Activated CD4-positive, alpha-beta T cell treated with anti-CD3 and anti-CD28 coated beads for 36 hours (primary cell): ENCODE data around the gene PXDC1. TPM values are rescaled to one million over a fixed set of nuclear protein-coding genes. Genes with fewer than 3 reads are reported as not detected.
"Not testable (repeated sequence)": the region's sequence is repeated elsewhere in the genome, so short reads cannot be mapped to it uniquely, and the experiment has no call there.

Experiments
- ATAC-seq: fragments of 200-7000 bp; cut with Tn5 transposase; one replicate; pipeline ENCODE4 v1.10.0; 2021; ENCODE audit warnings: mild to moderate bottlenecking, moderate library complexity
- CTCF ChIA-PET: fragments of 350-600 bp; sonication (Branson Sonifier 250); formaldehyde crosslinking; loops from one replicate; lab custom pipeline; 2021; ENCODE audit warnings: antibody characterized with exemption; lab: Charles Lee
- POLR2A ChIA-PET: fragments of 350-600 bp; sonication (Branson Sonifier 250); formaldehyde crosslinking; loops from one replicate; lab custom pipeline; 2021; ENCODE audit warnings: antibody characterized with exemption, inconsistent platforms; lab: Charles Lee
- DNase-seq: peaks from one replicate; pipeline ENCODE4 v3.0.0-alpha.2; 2020
- H3K27ac Mint-ChIP-seq: one replicate; pipeline ENCODE4 v1.8.0; 2021; ENCODE audit warnings: mixed read lengths
- H3K27me3 Mint-ChIP-seq: one replicate; pipeline ENCODE4 v1.8.0; 2021; ENCODE audit warnings: mixed read lengths
- H3K36me3 Mint-ChIP-seq: one replicate; pipeline ENCODE4 v1.8.0; 2021; ENCODE audit warnings: low read depth, mixed read lengths
- H3K4me1 Mint-ChIP-seq: one replicate; pipeline ENCODE4 v1.8.0; 2021; ENCODE audit warnings: mixed read lengths
- H3K4me3 Mint-ChIP-seq: one replicate; pipeline ENCODE4 v1.8.0; 2021; ENCODE audit warnings: mild to moderate bottlenecking, moderate library complexity, mixed read lengths
- H3K9me3 Mint-ChIP-seq: one replicate; pipeline ENCODE4 v1.8.0; 2021; ENCODE audit warnings: low read depth, mixed read lengths
- intact Hi-C, 2 experiments: fragments of 100-400 bp; cut with DNase I in 1 of 2; cut with micrococcal nuclease in 1 of 2; formaldehyde crosslinking; loops; one replicate each; pipeline versions ENCODE4 v1.14.2 to v1.15.1; 2022 to 2024; cut with DNase I, micrococcal nuclease
- total RNA-seq, 2 experiments: library from RNA; stranded (reverse); gene quantifications; one replicate each; pipeline ENCODE4 v1.2.3, GENCODE V29; 2021

PXDC1 gene
- total RNA-seq, 2 experiments from 2014 or later, result 1.6 to 2.4 TPM

DNA sequence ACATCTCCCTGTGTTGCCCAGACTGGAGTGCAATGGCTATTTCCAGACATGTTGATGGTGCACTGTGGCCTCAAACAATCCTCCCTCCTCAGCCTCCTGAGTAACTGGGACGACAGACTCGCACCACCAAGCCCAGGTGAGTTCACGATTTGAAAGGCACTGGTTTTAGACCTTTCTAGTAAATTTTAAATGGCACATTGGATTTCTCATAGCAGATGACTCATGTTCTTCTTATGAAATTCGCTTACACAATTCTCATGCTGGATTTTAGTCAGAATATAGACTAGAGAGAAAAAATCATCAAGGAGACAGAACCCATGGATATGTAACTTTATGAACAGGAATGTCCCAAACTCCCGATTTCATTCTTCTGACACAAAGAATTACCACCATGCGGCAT is 18.1 kb upstream of the PXDC1 start:
- no peaks in the 10 kb centered on the region for H3K36me3 Mint-ChIP-seq
- ATAC-seq (peak; percentile 78), DNase-seq (peak; percentile 34)
- H3K9me3 Mint-ChIP-seq, result no peaks in the 10 kb centered on the region
- intact Hi-C loops, result loop anchor here in 1 of 2 experiments (1.0 kb wide), 1 partner anchor 98 kb away; no protein-coding TSS in a partner anchor
- peak overlapping the region; percentile 25 for H3K27ac Mint-ChIP-seq
- POLR2A ChIA-PET, result no interaction called here
- peaks cover 12% of the 10 kb centered on the region for H3K4me1 Mint-ChIP-seq
- CTCF ChIA-PET, result interaction anchor here (0.6 kb wide), 1 partner anchor 14 kb away, joined by 3 read pairs; no protein-coding TSS in a partner anchor
- peaks cover 19% of the 10 kb centered on the region for H3K27me3 Mint-ChIP-seq
- H3K4me3 Mint-ChIP-seq, result no peak overlapping the region

DNA sequence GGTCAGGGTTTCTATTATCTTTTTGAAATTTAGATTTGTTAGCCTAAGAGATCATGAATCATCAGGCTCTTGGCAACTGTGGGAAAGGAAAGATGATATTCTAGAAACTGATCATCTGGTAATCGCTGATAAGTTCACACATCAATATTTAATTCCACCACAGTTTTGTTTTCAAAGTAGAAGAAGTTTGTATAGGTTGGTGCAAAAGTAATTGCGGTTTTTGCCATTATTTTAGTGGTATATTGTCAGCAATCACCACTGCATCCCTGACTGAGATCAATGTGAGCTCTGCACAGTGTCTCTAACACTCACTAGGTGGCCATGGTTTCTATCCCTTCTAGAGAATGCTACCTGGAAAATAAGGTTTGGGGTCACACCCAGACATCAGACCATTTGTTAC is 17.0 kb upstream of the PXDC1 start:
- no peak for ATAC-seq
- Mint-ChIP-seq H3K4me3 (no peak overlapping the region), H3K4me1 (peaks cover 12% of the 10 kb centered on the region), H3K36me3 (no peaks in the 10 kb centered on the region), H3K9me3 (no peaks in the 10 kb centered on the region), H3K27ac (no peak overlapping the region), H3K27me3 (peaks cover 22% of the 10 kb centered on the region)
- no peak for DNase-seq
- ChIA-PET CTCF (interaction anchor here (0.7 to 1.6 kb wide), 2 partner anchors 14 to 115 kb away, joined by 3 to 7 read pairs; no protein-coding TSS in a partner anchor), POLR2A (no interaction called here)
- intact Hi-C loops, result no loop called here

DNA sequence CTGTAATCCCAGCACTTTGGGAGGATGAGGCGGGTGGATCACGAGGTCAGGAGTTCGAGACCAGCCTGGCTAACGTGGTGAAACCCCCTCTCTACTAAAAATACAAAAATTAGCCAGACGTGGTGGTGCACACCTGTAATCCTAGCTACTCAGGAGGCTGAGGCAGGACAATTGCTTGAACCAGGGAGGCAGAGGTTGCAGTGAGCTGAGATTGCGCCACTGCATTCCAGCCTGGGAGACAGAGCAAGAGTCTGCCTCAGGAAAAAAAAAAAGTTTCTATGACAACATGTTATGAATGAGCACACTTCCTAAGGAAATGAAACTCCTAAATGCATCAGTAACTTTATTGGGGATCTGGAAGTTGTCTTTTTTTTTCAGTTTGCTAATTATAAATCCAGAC is 16.0 kb upstream of the PXDC1 start:
- Mint-ChIP-seq H3K27me3 (peaks cover 26% of the 10 kb centered on the region), H3K4me1 (peaks cover 12% of the 10 kb centered on the region)
- POLR2A ChIA-PET, H3K27ac Mint-ChIP-seq, DNase-seq, H3K36me3 Mint-ChIP-seq, ATAC-seq, H3K4me3 Mint-ChIP-seq, H3K9me3 Mint-ChIP-seq, intact Hi-C loops: not testable (repeated sequence)
- CTCF ChIA-PET, result interaction anchor here (1.6 kb wide), 1 partner anchor 15 kb away, joined by 7 read pairs; no protein-coding TSS in a partner anchor

DNA sequence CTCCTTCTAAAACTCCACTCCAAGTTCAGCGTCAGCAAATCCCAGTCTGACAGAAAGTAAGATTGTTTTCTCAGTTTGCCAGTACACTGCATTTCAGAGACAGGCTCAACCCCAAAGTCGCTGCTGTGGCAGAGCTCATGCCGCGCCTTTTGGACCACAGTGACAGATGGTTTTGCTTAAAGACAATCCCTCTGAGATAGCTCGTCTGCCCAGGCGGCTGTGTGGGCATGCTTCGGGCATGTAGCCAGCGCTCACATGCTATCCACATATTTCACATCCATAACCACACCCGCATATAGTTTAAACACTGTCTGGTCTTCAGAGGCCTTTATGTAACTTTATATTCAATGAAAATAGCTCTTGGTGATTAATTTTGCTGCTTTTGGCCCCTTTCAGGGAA is 14.7 kb upstream of the PXDC1 start:
- Mint-ChIP-seq H3K4me3 (no peak overlapping the region), H3K27me3 (peaks cover 24% of the 10 kb centered on the region), H3K36me3 (no peaks in the 10 kb centered on the region), H3K9me3 (no peaks in the 10 kb centered on the region), H3K27ac (no peak overlapping the region), H3K4me1 (peaks cover 12% of the 10 kb centered on the region)
- intact Hi-C loops, result no loop called here
- ChIA-PET CTCF (interaction anchor here (1.1 to 1.3 kb wide), 2 partner anchors 21 to 212 kb away, joined by 3 to 4 read pairs; no protein-coding TSS in a partner anchor), POLR2A (no interaction called here)
- ATAC-seq (no peak), DNase-seq (no peak)

DNA sequence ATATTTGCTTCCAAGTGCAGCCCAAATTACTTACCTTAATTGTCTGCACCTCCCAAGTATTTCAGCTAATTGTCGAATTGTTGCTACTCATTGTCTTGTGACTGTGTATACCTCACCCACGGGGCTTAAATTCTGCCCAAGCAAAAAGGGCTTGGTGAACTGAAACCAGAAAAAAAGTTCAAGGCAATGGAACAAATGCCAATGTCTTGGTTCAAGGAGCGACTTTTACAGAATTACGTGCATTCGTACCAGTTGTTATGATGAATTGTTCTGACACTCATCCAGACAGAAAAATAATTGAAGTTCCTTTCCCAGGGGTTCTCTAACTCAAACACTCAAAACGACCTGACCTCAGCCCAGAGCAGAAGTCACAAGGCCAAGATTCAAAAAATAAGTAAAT is 13.9 kb upstream of the PXDC1 start:
- no peaks in the 10 kb centered on the region for H3K9me3 Mint-ChIP-seq
- no peak overlapping the region for H3K27ac Mint-ChIP-seq
- H3K4me3 Mint-ChIP-seq, result no peak overlapping the region
- CTCF ChIA-PET, result interaction anchor here (0.7 kb wide), 1 partner anchor 309 kb away, joined by 3 read pairs; no protein-coding TSS in a partner anchor
- POLR2A ChIA-PET, result no interaction called here
- no peaks in the 10 kb centered on the region for H3K36me3 Mint-ChIP-seq
- ATAC-seq (no peak), DNase-seq (no peak)
- peaks cover 23% of the 10 kb centered on the region for H3K27me3 Mint-ChIP-seq
- peaks cover 12% of the 10 kb centered on the region for H3K4me1 Mint-ChIP-seq
- intact Hi-C loops, result no loop called here

- Mint-ChIP-seq H3K4me1 (peaks cover 7% of the 10 kb centered on the region), H3K27ac (no peak overlapping the region), H3K36me3 (no peaks in the 10 kb centered on the region), H3K4me3 (no peak overlapping the region), H3K9me3 (no peaks in the 10 kb centered on the region), H3K27me3 (peaks cover 21% of the 10 kb centered on the region)
- ATAC-seq, result no peak
- CTCF ChIA-PET, result interaction anchor here (0.7 to 1.2 kb wide), 3 partner anchors 15 to 310 kb away, joined by 3 to 5 read pairs (median 5); no protein-coding TSS in a partner anchor
- intact Hi-C loops, result no loop called here
- no peak for DNase-seq
- POLR2A ChIA-PET, result no interaction called here
These were observed 13.2 kb upstream of the PXDC1 start for GRCh38 chr6:3764516-3765335.

- DNase-seq, result no peak
- no peak overlapping the region for H3K27ac Mint-ChIP-seq
- POLR2A ChIA-PET, result no interaction called here
- H3K36me3 Mint-ChIP-seq, result no peaks in the 10 kb centered on the region
- peaks cover 15% of the 10 kb centered on the region for H3K27me3 Mint-ChIP-seq
- intact Hi-C loops, result no loop called here
- no peaks in the 10 kb centered on the region for H3K4me1 Mint-ChIP-seq
- H3K9me3 Mint-ChIP-seq, result no peaks in the 10 kb centered on the region
- CTCF ChIA-PET, result interaction anchor here (0.7 kb wide), 1 partner anchor 577 kb away, joined by 3 read pairs; no protein-coding TSS in a partner anchor
- no peak for ATAC-seq
- no peak overlapping the region for H3K4me3 Mint-ChIP-seq
These were observed 11.3 kb upstream of the PXDC1 start for GRCh38 chr6:3762852-3763251.

- POLR2A ChIA-PET, result no interaction called here
- DNase-seq (no peak), ATAC-seq (no peak)
- H3K4me3 Mint-ChIP-seq, result no peak overlapping the region
- H3K9me3 Mint-ChIP-seq, result no peaks in the 10 kb centered on the region
- no peaks in the 10 kb centered on the region for H3K36me3 Mint-ChIP-seq
- intact Hi-C loops, result no loop called here
- no peaks in the 10 kb centered on the region for H3K4me1 Mint-ChIP-seq
- peaks cover 13% of the 10 kb centered on the region for H3K27me3 Mint-ChIP-seq
- CTCF ChIA-PET, result interaction anchor here (0.7 kb wide), 1 partner anchor 577 kb away, joined by 3 read pairs; no protein-coding TSS in a partner anchor
- H3K27ac Mint-ChIP-seq, result no peak overlapping the region
These were observed 10.8 kb upstream of the PXDC1 start for GRCh38 chr6:3762359-3762758.

DNA sequence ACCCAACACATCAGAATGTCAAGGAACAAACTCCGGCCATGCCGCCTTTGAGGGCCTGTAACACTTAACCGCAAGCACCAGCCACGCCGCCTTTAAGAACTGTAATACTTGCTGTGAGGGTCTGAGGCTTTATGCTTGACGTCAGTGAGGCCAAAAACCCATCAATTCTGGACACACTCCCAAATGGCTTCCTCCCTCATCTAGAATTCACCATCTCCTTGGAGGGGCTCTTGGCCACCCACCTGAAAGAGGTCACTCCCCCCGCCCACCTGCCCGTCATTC is 10.4 kb upstream of the PXDC1 start:
- DNase-seq (no peak), ATAC-seq (no peak)
- no peaks in the 10 kb centered on the region for H3K9me3 Mint-ChIP-seq
- intact Hi-C loops, result no loop called here
- ChIA-PET POLR2A (no interaction called here), CTCF (interaction anchor here (0.7 kb wide), 1 partner anchor 863 kb away, joined by 3 read pairs; no protein-coding TSS in a partner anchor)
- no peaks in the 10 kb centered on the region for H3K36me3 Mint-ChIP-seq
- H3K4me3 Mint-ChIP-seq, result no peak overlapping the region
- no peak overlapping the region for H3K27ac Mint-ChIP-seq
- no peaks in the 10 kb centered on the region for H3K4me1 Mint-ChIP-seq
- peaks cover 13% of the 10 kb centered on the region for H3K27me3 Mint-ChIP-seq

GRCh38 chr6:3759646-3760232 is 8.2 kb upstream of the PXDC1 start:
- no peaks in the 10 kb centered on the region for H3K4me1 Mint-ChIP-seq
- peaks cover 7% of the 10 kb centered on the region for H3K27me3 Mint-ChIP-seq
- no peaks in the 10 kb centered on the region for H3K9me3 Mint-ChIP-seq
- H3K27ac Mint-ChIP-seq, result no peak overlapping the region
- POLR2A ChIA-PET, result no interaction called here
- DNase-seq, result no peak
- intact Hi-C loops, result no loop called here
- no peaks in the 10 kb centered on the region for H3K36me3 Mint-ChIP-seq
- no peak overlapping the region for H3K4me3 Mint-ChIP-seq
- CTCF ChIA-PET, result interaction anchor here (0.6 to 1.3 kb wide), 3 partner anchors 10 to 90 kb away, joined by 3 to 6 read pairs (median 5); partner anchors contain the start of gene FAM50B
- no peak for ATAC-seq

- intact Hi-C loops, result no loop called here
- no peak for ATAC-seq
- no peak overlapping the region for H3K4me3 Mint-ChIP-seq
These were observed 7.3 kb upstream of the PXDC1 start for GRCh38 chr6:3758842-3759144.

More at GRCh38 chr6:3758842-3759144, 7.3 kb upstream of the PXDC1 start:
- no peak overlapping the region for H3K27ac Mint-ChIP-seq
- H3K36me3 Mint-ChIP-seq, result no peaks in the 10 kb centered on the region
- CTCF ChIA-PET, result interaction anchor here (0.6 to 1.2 kb wide), 3 partner anchors 9 to 220 kb away, joined by 3 read pairs; no protein-coding TSS in a partner anchor
- H3K9me3 Mint-ChIP-seq, result no peaks in the 10 kb centered on the region
- POLR2A ChIA-PET, result no interaction called here
- H3K27me3 Mint-ChIP-seq, result peaks cover 8% of the 10 kb centered on the region
- no peak for DNase-seq
- no peaks in the 10 kb centered on the region for H3K4me1 Mint-ChIP-seq
